ENCODE measurements around the gene PLEKHB2. TPM values are rescaled to one million over a fixed set of nuclear protein-coding genes. Genes with fewer than 3 reads are reported as not detected.

Gene PLEKHB2
- total RNA-seq, 1 experiment from 2014 or later: 139 TPM

GRCh38 chr2:131115752-131116151, 10.6 kb downstream of the PLEKHB2 start:
- Histone ChIP-seq H3K4me3 (ENCODE audit: low read depth, low read length) (no peak overlapping the region), H3K36me3 (ENCODE audit: control insufficient read depth, insufficient read depth, low read length) (no peaks in the 10 kb centered on the region), H3K4me1 (peaks cover 5% of the 10 kb centered on the region), H3K27me3 (replicated peaks; ENCODE audit: control insufficient read depth, insufficient read depth, low read length) (no peaks in the 10 kb centered on the region), H3K9me3 (no peaks in the 10 kb centered on the region)
- no peak for DNase-seq
- ChIA-PET POLR2A (no interaction called here), CTCF (no interaction called here)
- no peaks in the 10 kb centered on the region for H3K9me3 Mint-ChIP-seq (ENCODE audit: unreplicated experiment)
- H3K4me3 Mint-ChIP-seq (ENCODE audit: unreplicated experiment): no peak overlapping the region
- peaks cover 57% of the 10 kb centered on the region for H3K36me3 Mint-ChIP-seq (ENCODE audit: insufficient read depth, unreplicated experiment)
- no peak overlapping the region for H3K27ac Mint-ChIP-seq (ENCODE audit: unreplicated experiment)
- no peaks in the 10 kb centered on the region for H3K27me3 Mint-ChIP-seq (ENCODE audit: insufficient read depth, unreplicated experiment)
- intact Hi-C loops (cut with micrococcal nuclease; ENCODE audit: unreplicated experiment): no loop called here
- peaks cover 27% of the 10 kb centered on the region for H3K4me1 Mint-ChIP-seq (ENCODE audit: low read depth, unreplicated experiment)
- TF ChIP-seq, protein P1, sequence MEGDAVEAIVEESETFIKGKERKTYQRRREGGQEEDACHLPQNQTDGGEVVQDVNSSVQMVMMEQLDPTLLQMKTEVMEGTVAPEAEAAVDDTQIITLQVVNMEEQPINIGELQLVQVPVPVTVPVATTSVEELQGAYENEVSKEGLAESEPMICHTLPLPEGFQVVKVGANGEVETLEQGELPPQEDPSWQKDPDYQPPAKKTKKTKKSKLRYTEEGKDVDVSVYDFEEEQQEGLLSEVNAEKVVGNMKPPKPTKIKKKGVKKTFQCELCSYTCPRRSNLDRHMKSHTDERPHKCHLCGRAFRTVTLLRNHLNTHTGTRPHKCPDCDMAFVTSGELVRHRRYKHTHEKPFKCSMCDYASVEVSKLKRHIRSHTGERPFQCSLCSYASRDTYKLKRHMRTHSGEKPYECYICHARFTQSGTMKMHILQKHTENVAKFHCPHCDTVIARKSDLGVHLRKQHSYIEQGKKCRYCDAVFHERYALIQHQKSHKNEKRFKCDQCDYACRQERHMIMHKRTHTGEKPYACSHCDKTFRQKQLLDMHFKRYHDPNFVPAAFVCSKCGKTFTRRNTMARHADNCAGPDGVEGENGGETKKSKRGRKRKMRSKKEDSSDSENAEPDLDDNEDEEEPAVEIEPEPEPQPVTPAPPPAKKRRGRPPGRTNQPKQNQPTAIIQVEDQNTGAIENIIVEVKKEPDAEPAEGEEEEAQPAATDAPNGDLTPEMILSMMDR (IDR thresholded peaks at IDR 0.05; ENCODE audit: insufficient read depth in 1 of 2, low read depth in 1 of 2, low read length in 1 of 2, severe bottlenecking in 1 of 2, unreplicated experiment in 1 of 2): no peak
- BruUV-seq (replicated peaks): no TSS peak

DNA sequence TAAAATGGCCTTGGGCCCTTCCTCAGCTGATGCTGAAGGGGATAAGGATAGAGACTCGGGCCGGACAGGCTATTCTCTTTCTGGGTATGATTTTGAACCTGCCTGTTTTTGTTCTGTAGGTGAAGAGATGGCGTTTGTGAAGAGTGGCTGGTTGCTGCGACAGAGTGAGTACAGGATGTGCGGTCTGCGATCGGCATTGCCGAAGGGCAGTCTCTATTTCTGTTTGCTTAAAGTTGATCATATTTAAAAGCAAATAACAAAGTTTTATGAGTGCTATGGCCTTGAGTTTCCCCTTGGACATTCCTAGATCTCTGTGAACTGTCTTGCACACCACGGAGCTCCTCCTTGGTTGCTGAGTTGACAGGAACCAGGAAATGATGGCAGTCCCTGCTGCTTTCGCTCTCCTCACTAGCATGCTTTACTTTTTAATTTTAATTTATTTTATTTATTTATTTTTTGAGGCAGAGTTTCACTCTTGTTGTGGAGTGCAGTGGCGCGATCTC, 15.7 kb downstream of the PLEKHB2 start:
- Mint-ChIP-seq H3K27me3 (ENCODE audit: insufficient read depth, unreplicated experiment) (no peaks in the 10 kb centered on the region), H3K4me3 (ENCODE audit: unreplicated experiment) (no peak overlapping the region), H3K36me3 (ENCODE audit: insufficient read depth, unreplicated experiment) (peaks cover 61% of the 10 kb centered on the region), H3K4me1 (ENCODE audit: low read depth, unreplicated experiment) (peaks cover 7% of the 10 kb centered on the region), H3K27ac (ENCODE audit: unreplicated experiment) (peak overlapping the region; percentile 33), H3K9me3 (ENCODE audit: unreplicated experiment) (no peaks in the 10 kb centered on the region)
- H3K4me1 ChIP-seq: peaks cover 13% of the 10 kb centered on the region
- no peaks in the 10 kb centered on the region for H3K9me3 ChIP-seq
- TF ChIP-seq, protein P1 (IDR thresholded peaks at IDR 0.05; ENCODE audit: insufficient read depth in 1 of 2, low read depth in 1 of 2, low read length in 1 of 2, severe bottlenecking in 1 of 2, unreplicated experiment in 1 of 2): no peak
- no peak for DNase-seq
- no peak overlapping the region for H3K4me3 ChIP-seq (ENCODE audit: low read depth, low read length)
- no peaks in the 10 kb centered on the region for H3K27me3 ChIP-seq (replicated peaks; ENCODE audit: control insufficient read depth, insufficient read depth, low read length)
- intact Hi-C loops (cut with micrococcal nuclease; ENCODE audit: unreplicated experiment): no loop called here
- peaks cover 2% of the 10 kb centered on the region; the same call in 1 of the 2 replicates for H3K36me3 ChIP-seq (ENCODE audit: control insufficient read depth, insufficient read depth, low read length)
- no TSS peak for BruUV-seq (replicated peaks)
- ChIA-PET POLR2A (no interaction called here), CTCF (interaction anchor here (0.7 kb wide), 1 partner anchor 27 kb away, joined by 3 read pairs; the partner anchor contains the start of gene FAM168B)

GRCh38 chr2:131121464-131121863, 16.3 kb downstream of the PLEKHB2 start:
- H3K27me3 ChIP-seq (replicated peaks; ENCODE audit: control insufficient read depth, insufficient read depth, low read length): no peaks in the 10 kb centered on the region

More at GRCh38 chr2:131121464-131121863, 16.3 kb downstream of the PLEKHB2 start:
- BruUV-seq (replicated peaks): no TSS peak
- ChIA-PET CTCF (interaction anchor here (0.7 kb wide), 1 partner anchor 28 kb away, joined by 3 read pairs; the partner anchor contains the start of gene FAM168B), POLR2A (no interaction called here)
- peaks cover 2% of the 10 kb centered on the region; the same call in 1 of the 2 replicates for H3K36me3 ChIP-seq (ENCODE audit: control insufficient read depth, insufficient read depth, low read length)
- Mint-ChIP-seq H3K4me1 (ENCODE audit: low read depth, unreplicated experiment) (peaks cover 7% of the 10 kb centered on the region), H3K27ac (ENCODE audit: unreplicated experiment) (no peak overlapping the region), H3K36me3 (ENCODE audit: insufficient read depth, unreplicated experiment) (peaks cover 61% of the 10 kb centered on the region), H3K27me3 (ENCODE audit: insufficient read depth, unreplicated experiment) (no peaks in the 10 kb centered on the region), H3K9me3 (ENCODE audit: unreplicated experiment) (no peaks in the 10 kb centered on the region), H3K4me3 (ENCODE audit: unreplicated experiment) (no peak overlapping the region)
- TF ChIP-seq, protein P1 (IDR thresholded peaks at IDR 0.05; ENCODE audit: insufficient read depth in 1 of 2, low read depth in 1 of 2, low read length in 1 of 2, severe bottlenecking in 1 of 2, unreplicated experiment in 1 of 2): no peak
- DNase-seq: no peak
- H3K4me1 ChIP-seq: peaks cover 13% of the 10 kb centered on the region
- H3K4me3 ChIP-seq (ENCODE audit: low read depth, low read length): no peak overlapping the region
- H3K9me3 ChIP-seq: no peaks in the 10 kb centered on the region
- intact Hi-C loops (cut with micrococcal nuclease; ENCODE audit: unreplicated experiment): no loop called here
